Activated effector memory CD4-positive, alpha-beta T cell treated with anti-CD3 and anti-CD28 coated beads, Interleukin-2, amount 50 U/mL, for 16 hours (primary cell): ENCODE data around the gene STXBP5.
"Not testable (repeated sequence)": the region's sequence is repeated elsewhere in the genome, so short reads cannot be mapped to it uniquely, and the experiment has no call there.

ENCODE experiments used
- DNase-seq: peaks from one replicate; pipeline ENCODE4 v3.0.0-alpha.2; 2020

Gene STXBP5

GRCh38 chr6:147254929-147255473 is 50.8 kb downstream of the STXBP5 start:
- DNase-seq: not testable (repeated sequence)

GRCh38 chr6:147255948-147256674 is 51.9 kb downstream of the STXBP5 start:
- DNase-seq: no peak

GRCh38 chr6:147257760-147258159 is 53.5 kb downstream of the STXBP5 start:
- no peak for DNase-seq

GRCh38 chr6:147260091-147260490 is 55.9 kb downstream of the STXBP5 start:
- no peak for DNase-seq

GRCh38 chr6:147262946-147263345 is 58.7 kb downstream of the STXBP5 start:
- DNase-seq: no peak

- DNase-seq: no peak
Observed at GRCh38 chr6:147266821-147267220, 62.6 kb downstream of the STXBP5 start.

GRCh38 chr6:147267658-147268057 is 63.4 kb downstream of the STXBP5 start:
- DNase-seq: no peak

- DNase-seq: no peak
Observed at GRCh38 chr6:147268254-147268653, 64.0 kb downstream of the STXBP5 start.

- DNase-seq: no peak
Observed at GRCh38 chr6:147274012-147274411, 69.8 kb downstream of the STXBP5 start.

GRCh38 chr6:147274776-147275175 is 70.6 kb downstream of the STXBP5 start:
- no peak for DNase-seq

GRCh38 chr6:147278891-147279290 is 74.7 kb downstream of the STXBP5 start:
- DNase-seq: no peak

- no peak for DNase-seq
Observed at GRCh38 chr6:147279427-147279826, 75.2 kb downstream of the STXBP5 start.

- DNase-seq: no peak
Observed at GRCh38 chr6:147281895-147282565, 77.8 kb downstream of the STXBP5 start.

GRCh38 chr6:147282566-147282959 is 78.3 kb downstream of the STXBP5 start:
- DNase-seq: no peak

- no peak for DNase-seq
Observed at GRCh38 chr6:147283460-147283859, 79.2 kb downstream of the STXBP5 start.

GRCh38 chr6:147285087-147285855 is 81.1 kb downstream of the STXBP5 start:
- no peak for DNase-seq

GRCh38 chr6:147287869-147288271 is 83.7 kb downstream of the STXBP5 start:
- no peak for DNase-seq

GRCh38 chr6:147297124-147297523 is 92.9 kb downstream of the STXBP5 start:
- no peak for DNase-seq

GRCh38 chr6:147297663-147298316 is 93.6 kb downstream of the STXBP5 start:
- DNase-seq: no peak

GRCh38 chr6:147298461-147298860 is 94.2 kb downstream of the STXBP5 start:
- no peak for DNase-seq

- no peak for DNase-seq
Observed at GRCh38 chr6:147299035-147299434, 94.8 kb downstream of the STXBP5 start.

- no peak for DNase-seq
Observed at GRCh38 chr6:147301070-147301469, 96.9 kb downstream of the STXBP5 start.

GRCh38 chr6:147304016-147304415 is 99.8 kb downstream of the STXBP5 start:
- no peak for DNase-seq
